Activated CD4-positive, alpha-beta T cell treated with anti-CD3 and anti-CD28 coated beads for 4 hours (primary cell): ENCODE results near the gene CFAP20DC.
"Not testable (repeated sequence)": the region's sequence is repeated elsewhere in the genome, so short reads cannot be mapped to it uniquely, and the experiment has no call there.

ENCODE experiments used
- DNase-seq, 2 donors: peaks; one replicate each; pipeline ENCODE4 v3.0.0-alpha.2; 2020

CFAP20DC gene

GRCh38 chr3:58864480-58864879 is 185.3 kb downstream of the CFAP20DC start:
- DNase-seq = no peak

GRCh38 chr3:58863206-58863605 is 186.6 kb downstream of the CFAP20DC start:
- DNase-seq = no peak

DNA sequence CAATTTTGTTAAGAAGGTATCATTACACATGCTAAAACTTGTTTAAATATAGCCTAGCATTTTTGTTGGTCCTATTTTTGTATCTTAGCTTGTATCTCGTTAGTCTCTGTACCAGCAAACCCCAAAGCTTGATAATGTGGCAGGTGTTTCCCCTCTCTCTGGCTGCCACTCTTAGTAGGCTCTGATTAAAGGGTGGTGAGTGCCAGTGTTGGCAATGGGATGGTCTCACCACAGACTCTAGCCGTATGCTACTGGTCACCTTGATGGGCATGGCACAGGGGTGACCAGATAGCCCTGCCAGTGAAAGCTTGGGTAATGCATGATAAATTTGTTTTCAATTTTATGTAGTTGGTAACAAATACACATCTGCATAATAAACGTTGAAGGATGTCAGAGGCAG is 188.3 kb downstream of the CFAP20DC start:
- no peak for DNase-seq

DNA sequence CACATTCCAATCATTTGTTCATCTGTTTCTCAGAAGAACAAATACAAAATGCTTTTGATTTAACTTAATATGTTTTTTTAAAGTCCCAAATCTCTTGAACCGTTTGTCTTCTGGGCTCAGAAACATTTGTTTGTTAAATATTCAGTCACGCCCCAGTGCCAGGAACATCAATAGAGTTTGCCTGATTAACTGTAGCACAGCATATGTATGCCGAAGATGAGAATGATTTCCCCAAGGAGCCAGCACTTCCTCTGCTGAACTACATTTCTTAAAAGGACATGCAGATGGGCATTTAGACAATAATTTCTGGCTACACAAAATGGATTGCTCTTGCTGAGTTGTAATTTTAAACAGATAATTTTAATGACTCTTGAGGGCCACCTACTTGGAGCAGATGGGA is 191.7 kb downstream of the CFAP20DC start:
- no peak for DNase-seq

- no peak for DNase-seq
Measured at GRCh38 chr3:58857402-58857801, 192.4 kb downstream of the CFAP20DC start.

DNA sequence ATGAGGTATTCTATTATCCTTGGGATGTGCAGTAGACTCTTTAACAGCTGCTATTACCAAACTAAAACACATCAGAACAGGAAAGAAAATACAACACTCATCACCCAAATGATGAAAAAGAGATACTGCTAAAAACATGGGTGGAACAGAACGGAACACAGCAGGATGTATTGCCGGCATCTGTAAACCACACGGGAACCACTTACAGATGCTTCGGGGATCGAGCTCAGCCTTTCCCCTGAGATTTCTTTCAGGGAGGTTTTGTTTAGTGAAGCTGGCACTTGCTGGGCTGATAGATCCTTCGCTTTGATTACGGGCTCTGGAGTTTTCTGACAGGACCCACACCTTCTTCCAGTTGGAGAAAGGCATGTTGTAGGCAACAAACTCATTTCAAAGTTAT is 201.0 kb downstream of the CFAP20DC start:
- no peak for DNase-seq

GRCh38 chr3:58842050-58842747 is 207.6 kb downstream of the CFAP20DC start:
- DNase-seq = not testable (repeated sequence)

DNA sequence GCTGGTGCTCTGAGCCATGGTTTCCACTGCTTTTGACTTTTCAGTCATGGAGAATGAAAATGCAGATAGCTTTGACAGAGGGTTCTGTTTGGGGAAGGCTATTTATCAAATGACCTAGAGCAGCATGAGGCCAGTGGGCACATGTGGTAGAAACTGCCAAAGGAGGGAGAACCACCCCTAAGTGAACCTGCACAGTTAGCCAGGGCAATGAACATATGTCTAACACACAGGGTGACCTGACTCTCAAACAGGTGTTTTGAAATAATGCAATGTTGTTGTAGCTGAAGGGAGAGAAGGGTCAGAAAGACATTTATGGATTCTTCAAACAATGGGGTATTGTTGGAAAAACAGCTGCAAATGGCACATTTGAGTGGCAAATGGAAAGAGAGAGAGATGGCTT is 208.9 kb downstream of the CFAP20DC start:
- DNase-seq = no peak

GRCh38 chr3:58839964-58840363 is 209.9 kb downstream of the CFAP20DC start:
- DNase-seq = no peak

DNA sequence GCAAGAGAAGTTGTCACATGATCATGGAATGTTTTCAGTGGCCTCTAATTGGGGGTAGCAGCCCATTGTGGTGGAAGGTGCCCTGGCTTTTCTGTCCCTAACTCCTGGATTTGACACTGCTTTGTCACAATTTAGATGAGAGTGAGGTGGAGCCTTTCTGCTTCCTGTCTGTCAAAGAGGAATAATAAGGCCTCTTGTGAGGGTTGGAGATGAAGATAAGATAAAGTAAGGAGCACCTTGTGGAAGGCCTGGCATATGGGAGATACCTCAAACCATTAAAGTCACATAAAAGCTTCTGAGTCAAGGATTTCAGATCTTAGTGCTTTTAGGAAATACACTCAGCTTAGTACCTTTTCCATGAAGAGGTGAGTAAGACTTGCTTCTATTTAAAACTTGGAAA is 210.6 kb downstream of the CFAP20DC start:
- no peak for DNase-seq

DNA sequence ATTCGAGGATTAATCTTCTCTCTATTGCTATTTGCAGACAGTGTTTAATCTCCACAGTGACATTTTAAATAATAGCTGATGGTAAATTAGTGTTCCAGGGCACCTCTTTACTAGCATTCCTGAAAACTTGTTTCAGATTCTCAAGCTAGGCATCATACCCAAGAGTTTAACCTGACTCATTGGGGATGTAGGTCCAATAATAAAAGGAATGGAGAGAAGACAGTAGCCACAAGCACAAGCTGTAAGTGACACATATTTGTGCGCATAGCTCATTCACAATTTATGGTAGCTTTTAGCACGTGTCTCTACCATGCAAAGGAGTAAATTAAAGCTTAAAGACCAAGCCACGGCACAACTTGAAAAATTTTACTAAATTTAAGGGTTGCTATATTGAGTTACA is 212.0 kb downstream of the CFAP20DC start:
- no peak for DNase-seq

DNA sequence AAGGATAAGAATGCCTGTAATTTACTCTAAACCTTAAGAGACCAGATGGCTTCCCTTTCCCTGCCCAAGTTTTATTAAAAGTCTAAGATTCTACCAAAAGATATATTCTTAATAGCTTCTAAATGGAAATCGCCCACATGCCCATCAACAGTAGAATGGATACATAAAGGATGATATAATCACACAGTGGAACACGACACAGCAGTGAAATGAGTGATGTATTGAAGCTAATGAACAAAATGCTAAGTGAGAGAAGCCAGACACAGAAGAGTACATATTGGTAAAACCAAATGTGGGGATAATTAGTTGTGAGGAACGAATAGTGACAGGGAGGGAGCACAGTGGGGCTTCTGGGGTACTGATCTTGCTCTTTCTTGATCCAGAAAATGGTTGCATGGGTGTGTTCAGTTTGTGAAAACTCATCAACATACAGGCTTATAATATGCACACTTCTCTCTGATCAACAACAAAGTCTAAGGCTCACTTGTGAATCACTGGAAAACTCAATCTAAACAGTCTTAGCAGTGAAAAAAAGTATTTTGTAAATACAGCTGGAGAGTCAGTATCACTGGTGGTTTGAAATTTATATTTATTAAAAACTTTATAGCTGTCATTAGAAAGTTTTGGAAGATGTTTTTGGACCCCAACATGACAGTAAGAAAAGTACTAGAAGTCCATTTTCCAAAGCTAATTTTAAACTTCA is 212.5 kb downstream of the CFAP20DC start:
- no peak for DNase-seq

GRCh38 chr3:58835086-58835485 is 214.7 kb downstream of the CFAP20DC start:
- DNase-seq = no peak

DNA sequence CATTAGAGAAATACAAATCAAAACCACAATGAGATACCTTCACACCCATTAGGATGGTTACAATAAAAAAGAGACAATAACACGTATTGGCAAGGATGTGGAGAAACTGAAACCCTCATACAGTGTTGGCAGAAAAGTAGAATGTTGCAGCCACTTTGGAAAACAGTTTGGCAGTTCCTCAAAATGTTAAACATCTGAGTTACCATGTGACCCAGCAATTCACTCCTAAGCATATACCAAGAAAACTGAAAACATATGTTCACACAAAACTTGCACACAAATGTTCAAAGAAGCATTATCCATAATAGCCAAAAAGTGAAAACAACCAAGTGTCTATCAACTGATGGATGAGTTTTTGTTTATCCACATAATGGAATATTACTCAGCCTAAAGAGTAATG is 216.3 kb downstream of the CFAP20DC start:
- no peak for DNase-seq

- DNase-seq = no peak
Measured at GRCh38 chr3:58829321-58830000, 220.4 kb downstream of the CFAP20DC start.

GRCh38 chr3:58824777-58825176 is 225.0 kb downstream of the CFAP20DC start:
- no peak for DNase-seq

- DNase-seq = no peak
Measured at GRCh38 chr3:58824285-58824684, 225.5 kb downstream of the CFAP20DC start.

DNA sequence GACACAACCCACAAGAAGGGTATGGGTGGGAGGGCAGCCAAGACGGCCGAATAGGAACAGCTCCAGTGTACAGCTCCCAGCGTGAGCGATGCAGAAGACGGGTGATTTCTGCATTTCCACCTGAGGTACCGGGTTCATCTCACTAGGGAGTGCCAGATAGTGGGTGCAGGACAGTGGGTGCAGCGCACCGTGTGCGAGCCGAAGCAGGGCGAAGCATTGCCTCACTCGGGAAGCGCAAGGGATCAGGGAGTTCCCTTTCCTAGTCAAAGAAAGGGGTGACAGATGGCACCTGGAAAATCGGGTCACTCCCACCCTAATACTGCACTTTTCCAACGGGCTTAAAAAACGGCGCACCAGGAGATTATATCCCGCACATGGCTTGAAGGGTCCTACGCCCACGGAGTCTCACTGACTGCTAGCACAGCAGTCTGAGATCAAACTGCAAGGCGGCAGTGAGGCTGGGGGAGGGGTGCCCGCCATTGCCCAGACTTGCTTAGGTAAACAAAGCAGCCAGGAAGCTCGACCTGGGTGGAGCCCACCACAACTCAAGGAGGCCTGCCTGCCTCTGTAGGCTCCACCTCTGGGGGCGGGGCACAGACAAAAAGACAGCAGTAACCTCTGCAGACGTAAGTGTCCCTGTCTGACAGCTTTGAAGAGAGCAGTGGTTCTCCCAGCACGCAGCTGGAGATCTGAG is 243.1 kb downstream of the CFAP20DC start:
- not testable (repeated sequence) for DNase-seq

- DNase-seq = no peak
Measured at GRCh38 chr3:58804914-58805313, 244.9 kb downstream of the CFAP20DC start.

DNA sequence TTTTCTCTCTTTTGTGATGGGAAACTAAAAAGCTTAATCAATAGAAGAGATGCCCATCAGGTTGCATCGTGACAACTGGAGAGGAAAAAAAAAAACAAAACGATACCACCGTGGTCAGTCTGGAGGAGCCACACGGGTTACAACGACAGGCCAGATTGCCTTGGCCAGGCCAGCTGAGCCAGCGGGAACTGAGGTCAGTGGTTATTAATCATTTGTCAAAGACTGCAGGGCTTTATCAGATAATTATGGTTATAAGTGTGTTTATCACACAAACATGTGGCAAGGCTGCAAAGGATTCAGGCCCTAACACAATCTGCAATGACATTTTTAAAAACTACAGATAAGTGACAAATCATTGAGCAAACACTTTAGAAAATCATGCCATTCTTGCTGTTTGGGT is 248.3 kb downstream of the CFAP20DC start:
- no peak for DNase-seq

- no peak for DNase-seq
Measured at GRCh38 chr3:58800940-58801339, 248.9 kb downstream of the CFAP20DC start.

- no peak for DNase-seq
Measured at GRCh38 chr3:58800032-58800431, 249.8 kb downstream of the CFAP20DC start.

DNA sequence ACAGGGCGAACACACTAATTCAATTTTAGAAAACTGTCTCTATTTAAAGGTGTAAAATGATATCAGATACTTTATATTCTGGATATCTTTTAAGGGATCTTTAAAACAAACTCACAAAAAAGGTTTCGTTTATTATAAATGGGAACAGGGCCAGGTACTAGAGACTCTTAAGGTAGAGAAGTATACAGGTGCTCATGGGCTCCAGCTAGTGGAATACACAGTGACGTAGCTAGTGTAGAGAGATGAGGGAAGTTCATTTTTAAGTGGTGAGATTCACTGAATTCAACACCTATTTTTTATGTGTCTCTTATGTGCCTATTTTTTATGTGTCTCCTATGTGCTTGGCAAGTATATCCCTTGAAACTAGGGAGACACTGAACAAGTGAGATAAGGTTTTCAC is 250.6 kb downstream of the CFAP20DC start:
- no peak for DNase-seq

DNA sequence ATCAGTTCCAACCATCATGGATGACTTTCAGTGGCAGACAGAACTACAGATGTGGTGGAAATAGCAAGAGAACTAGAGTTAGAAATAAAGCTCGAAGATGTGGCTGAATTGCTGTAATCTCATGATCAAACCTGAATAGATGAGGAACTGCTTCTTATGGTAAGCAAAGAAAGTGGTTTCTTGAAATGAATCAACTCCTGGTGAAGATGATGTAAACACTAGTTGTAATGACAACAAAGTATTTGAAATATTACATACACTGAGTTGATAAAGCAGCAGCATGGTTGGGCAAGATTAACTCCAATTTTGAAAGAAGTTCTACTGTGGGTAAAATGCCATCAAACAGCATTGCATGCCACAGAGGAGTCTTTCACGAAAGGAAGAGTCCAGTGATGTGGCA is 251.5 kb downstream of the CFAP20DC start:
- DNase-seq = no peak
